Activated CD4-positive, alpha-beta T cell treated with anti-CD3 and anti-CD28 coated beads, Interleukin-2, amount 50 U/mL, for 1 hour (primary cell): ENCODE data around the gene RTP5.

ENCODE experiments used
- DNase-seq: peaks from one replicate; pipeline ENCODE4 v3.0.0-alpha.2; 2020

The RTP5 gene

DNA sequence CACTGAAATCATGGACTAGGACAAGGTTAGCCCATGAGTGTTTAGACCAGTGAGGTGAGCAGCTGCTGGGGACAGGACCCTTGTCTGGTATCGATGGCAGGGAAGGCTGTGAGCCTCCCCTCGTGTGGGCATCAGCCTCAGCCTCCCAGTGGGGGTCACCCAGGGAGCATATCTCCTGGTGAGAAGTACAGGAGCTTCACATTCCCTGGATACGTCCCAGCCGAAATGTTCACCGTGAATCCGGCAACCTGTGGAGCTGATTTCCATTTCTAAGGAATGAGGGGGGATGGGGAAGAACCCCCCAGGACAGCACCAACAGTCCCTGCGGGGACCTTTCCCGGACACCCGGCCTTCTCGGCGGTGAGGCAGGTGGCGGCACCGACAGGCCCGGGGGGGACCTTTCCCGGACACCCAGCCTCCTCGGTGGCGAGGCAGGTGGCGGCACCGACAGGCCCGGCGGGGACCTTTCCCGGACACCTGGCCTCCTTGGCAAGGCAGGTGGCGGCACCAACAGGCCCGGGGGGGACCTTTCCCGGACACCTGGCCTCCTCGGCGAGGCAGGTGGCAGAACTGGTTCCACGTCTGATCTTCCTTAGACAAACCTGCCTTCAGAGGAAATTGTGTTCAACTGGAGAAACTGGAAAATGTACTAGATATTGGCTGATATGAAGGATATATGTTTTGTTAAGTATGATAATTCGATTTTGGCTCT is 21.2 kb downstream of the RTP5 start:
- no peak for DNase-seq

DNA sequence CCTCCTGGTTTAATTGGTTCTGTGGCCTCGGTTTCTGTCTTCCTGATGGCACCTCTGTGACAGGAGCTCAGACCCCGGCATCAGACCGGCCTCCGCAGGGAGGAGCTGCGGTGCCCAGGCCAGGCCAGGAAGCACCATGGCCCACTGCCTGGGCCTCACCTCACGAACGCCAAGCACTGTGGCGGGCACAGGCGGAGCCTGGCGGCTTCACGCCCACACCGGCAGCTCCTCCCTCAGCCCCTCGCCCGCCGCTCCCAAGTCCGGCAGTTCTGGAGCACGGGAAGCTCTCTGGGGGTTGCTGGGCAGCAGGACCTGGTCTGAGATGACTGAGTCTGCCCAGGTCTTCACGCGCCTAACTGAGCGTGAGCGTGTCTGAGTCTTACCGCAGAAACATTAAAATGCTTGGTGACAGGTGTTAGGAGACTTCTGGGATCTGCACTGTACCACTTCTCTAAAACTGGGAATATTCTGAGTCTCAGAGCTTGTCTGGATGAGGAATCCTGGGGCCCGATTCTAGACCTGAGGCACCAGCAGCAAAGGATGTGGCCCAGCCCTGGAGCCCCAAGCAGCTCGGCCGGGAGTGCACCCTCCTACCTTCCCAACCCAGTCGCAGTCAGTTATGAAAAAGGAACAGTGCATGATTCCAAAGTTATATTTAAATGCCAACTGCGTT is 21.9 kb downstream of the RTP5 start:
- no peak for DNase-seq

DNA sequence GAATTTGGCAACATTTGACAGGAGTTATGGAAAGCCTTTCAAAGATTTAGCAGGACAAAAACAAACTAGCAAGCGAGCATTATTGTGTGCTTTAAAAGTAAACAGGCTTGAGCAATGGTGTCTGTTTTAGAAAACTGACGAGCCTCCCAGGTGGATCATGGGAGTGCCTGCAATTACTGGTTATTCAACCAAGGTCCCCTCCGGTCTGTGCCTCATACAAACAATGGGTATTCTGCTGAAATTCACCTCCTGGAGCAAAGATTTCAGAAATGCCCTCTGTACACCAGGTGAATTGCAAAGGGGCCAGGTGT is 22.4 kb downstream of the RTP5 start:
- DNase-seq, result no peak

DNA sequence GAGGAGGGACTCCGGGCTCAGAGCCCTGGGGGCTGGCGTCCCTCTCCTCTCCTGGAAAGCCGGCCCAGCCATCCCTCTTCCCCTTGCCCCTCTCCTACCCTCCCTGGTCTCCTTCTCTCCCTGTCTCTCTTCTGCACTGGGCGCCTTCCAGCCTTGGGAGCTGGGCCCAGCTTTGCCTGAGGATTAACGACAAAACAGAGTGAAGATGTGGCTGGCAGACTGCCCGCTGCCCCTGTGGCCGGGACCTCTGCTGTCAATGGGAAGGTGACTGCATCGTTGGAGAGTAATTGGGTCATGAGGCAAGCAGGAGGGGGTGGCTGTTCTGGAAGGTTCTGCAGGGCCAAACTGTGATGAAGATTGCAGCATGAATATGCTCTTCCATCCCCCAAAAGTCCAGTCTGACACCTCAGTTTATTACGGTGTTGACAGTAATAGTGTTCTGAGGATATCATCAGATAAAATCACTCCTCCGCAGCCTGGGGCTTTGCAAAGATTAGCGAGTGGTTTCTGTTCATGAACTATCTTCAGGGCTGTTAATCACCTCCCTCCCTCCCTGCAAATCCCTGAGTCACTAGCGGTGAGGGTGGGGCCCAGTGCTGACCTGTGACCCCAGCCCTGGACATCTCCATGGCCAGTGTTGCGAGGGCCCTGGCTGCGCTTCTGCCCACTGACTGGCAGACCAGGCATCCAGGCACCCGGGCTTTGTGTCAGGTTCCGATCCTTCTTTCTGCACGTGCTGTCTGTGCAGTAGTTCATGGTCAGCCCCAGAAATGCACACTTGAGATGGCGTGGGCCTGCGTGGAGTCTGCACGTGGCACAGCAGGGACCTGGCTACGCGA is 23.0 kb downstream of the RTP5 start:
- no peak for DNase-seq

DNA sequence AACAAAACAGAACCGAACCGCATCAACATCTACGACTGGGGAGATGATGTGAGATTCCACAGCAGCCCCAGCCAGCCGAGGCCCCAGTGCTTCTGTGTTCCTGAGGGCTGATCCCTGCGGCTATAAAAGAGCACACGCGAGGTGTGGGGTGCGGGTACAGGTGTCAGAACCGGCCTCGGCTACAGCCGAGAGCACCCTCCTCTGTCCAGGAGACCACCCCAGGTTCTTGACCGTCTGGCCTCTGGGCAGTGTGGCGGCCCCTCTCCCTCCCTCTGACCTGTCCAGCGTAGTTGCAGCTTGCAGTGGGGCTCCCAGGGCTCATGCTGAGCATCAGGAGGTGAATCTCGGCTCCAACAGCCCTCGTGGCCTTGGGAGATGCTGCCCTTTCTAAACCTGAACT is 23.7 kb downstream of the RTP5 start:
- DNase-seq, result no peak

DNA sequence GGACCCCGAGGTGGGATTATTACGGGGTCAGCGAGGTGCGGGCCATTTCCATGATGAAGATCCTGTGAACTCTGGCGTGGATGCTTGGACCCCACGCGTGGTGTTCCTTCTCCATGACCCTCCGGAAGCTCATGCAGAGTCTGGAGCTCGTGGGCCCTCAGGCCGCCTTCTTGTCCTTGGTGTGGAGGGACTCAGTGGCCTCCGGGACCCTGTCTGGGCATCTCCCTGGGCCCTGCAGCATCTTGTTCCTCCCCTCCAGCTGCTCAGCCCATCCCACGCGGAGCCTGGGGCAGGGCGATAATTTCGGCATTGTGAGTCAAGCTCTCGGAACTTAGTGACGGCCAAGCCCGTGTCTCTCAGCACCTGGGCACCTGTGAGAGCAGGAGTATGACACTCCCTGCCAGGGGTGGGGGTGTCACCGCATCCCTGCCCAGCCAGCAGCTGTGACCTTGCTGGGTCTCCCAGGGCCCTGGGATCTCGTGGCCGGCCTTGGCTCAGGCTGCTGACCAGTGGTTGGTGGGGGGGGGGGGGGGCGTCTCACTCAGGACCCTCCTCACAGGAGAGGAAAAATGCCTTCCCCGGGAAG is 24.6 kb downstream of the RTP5 start:
- DNase-seq, result no peak

DNA sequence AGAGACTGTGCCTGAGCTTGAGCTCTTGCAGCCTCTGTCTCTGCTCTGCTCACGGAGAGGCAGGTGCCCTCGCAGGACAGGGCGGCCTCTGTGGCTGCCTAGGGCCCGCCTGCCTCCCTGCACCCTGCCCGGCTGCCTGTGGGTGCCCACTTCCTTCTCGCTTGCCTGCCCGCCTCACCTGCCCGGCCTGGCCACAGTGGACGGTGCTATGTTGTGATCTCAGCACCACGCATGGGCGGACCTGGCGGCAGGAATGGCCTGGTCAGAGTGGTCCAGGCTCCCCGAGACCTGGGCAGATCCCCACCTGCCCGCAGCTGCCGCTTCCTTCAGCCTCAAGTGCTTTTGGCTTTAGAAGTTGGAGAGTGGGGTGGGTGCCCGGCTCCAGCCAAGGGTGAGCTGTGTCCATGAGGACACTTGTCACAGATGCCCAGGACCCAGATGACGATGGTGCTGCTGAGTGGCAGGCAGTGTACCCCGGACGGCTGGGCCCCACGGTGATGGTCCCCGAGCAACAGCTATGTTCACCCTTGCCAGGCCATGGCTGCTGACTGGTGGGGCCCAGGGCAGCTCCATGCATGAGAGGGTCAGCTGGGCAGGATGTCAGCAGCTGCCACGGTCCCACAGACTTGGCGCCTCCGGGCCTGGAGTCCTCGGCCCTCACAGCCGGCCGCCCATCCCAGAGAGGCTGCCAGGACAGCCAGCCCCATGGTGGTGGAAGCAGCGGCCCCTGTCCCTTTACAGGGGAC is 25.3 kb downstream of the RTP5 start:
- DNase-seq, result no peak

DNA sequence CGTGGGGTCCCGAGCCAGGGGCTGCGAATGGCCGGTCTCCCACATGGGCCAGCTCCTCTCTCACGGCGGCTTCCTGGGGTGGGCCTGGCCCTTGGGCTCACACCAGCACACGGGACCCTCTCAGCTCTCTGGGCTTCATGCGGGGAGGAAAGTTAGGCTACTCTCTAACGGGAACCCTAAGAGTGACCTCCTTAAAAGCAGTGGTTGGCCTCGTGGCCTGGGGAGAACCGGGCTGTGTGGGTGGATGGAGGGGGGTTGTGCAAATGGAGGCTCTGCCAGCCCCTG is 25.8 kb downstream of the RTP5 start:
- DNase-seq, result no peak

DNA sequence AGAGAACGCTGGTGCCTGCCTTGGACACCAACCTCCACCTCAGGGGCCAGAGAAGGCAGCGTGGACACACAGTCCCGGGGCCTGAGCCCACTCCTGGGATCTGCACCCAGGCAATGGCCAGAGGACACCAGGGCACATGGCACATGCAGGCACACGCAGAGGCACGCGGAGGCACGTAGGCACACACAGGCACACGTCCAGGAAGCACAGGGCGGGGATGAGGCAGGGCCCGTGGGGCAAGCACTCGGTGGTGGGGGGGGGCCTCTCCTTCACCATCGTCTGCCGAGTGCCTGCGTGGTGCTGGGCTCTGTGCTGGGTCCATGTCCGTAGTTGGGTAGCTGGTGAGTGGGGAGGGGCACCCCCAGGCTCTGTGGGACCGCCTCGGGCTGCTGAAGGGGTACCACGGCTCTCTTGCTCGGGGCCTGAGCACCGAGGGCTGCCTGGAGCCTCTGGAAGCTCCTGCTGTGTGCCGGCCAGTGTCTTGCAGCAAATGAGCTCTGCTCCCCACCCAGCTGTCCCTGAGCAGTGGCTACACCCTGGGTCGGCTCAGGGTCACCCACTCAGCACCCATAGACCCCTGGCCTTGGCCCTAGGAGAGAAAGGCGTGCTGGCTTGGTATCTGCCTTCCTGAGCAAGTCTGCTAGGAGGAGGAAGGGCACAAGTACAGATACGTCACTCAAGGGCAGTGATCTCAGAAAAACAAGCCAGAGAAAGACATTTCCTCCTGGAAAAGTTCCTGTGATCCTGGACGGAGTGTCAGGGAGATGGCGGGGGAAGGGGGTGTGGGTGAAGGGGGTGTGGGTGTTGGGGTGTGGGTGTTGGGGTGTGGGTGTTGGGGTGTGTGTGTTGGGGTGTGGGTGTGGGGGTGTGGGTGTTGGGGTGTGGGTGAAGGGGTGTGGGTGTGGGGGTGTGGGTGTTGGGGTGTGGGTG is 26.4 kb downstream of the RTP5 start:
- DNase-seq, result no peak

DNA sequence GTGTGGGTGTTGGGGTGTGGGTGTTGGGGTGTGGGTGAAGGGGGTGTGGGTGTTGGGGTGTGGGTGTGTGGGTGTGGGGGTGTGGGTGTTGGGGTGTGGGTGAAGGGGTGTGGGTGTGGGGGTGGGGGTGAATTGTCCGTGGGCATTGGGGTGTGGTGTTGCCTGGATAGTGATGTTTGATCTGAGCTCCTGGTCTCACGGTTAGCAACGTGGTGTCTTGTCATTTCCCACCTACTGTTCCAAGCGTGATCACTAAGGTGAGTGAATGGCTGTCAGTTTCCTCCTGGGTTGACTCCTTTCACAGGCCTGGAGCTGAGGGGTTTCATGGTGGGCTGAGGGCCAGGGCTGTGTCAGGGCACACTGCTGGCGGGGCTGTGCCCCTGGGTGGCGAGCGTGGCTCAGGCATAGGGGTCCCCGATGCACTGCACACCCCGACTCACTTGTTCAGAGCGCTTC is 27.2 kb downstream of the RTP5 start:
- DNase-seq, result no peak

DNA sequence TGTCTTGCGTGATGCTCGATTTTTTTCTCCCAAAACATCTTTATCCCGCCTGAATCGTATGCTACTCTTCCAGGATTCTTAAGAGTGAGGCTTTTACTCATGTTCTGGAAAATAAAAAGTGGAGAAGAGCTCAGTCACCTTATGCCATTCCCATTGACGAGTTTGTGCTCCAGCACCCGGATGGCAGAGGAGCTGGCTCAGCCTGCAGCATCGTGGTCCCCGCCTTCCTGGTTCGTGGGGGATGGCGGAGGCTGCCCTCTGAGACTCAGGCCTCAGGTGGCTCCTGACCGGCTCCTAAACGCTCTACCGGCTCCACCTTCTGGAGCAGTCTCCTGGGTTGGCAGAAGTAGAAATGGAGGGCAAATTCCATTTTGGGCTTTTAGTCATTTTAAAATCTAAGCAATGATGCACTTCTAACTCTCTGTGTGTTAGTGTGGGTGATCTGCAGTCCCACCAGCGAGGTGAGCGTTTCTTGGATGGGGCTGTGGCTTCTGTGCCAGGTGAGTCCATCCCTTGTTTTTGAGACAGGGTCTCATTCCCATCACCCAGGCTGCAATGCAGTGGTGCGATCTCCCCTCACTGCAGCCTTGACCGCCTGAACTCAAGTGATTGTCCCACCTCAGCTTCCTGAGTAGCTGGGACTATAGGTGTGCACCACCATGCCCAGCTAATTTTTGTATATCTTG is 27.8 kb downstream of the RTP5 start:
- no peak for DNase-seq

DNA sequence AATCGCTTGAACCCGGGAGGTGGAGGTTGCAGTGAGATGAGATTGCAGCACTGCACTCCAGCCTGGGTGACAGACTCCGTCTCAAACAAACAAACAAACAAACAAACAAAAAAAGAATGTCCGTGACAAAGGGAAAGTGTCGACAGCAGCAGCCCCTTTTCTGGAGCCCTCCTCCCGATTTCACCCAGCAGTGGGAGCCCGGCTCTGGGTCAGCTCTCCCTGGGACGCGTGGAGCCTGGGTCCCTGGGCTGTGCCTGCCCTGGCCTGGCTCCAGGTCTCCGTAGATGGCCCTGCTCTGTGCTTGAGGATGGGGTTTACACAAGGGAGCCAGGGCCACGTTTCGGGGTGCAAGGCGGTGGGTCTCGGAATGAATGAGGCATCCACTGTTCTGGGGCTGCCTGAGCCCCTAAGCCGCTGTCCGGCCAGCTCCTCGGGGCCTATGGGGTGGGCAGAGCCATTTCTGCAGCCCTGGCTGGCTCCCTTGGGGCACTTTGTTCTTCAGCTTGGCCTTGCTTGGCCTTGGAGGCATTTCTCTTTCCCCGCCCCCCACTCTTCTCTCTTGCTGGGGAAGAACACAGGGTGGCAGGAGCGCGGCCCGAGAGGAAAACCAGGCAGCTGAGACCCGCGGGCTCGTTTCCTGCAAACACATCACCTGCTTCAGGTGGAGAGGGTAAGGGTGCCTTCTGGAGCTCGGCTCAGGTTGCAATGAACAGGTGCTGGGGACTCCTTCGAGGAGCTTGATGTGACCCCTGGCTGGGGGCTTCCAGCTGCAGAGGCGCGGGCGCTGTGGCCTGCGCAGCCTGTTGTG is 29.1 kb downstream of the RTP5 start:
- DNase-seq, result no peak

DNA sequence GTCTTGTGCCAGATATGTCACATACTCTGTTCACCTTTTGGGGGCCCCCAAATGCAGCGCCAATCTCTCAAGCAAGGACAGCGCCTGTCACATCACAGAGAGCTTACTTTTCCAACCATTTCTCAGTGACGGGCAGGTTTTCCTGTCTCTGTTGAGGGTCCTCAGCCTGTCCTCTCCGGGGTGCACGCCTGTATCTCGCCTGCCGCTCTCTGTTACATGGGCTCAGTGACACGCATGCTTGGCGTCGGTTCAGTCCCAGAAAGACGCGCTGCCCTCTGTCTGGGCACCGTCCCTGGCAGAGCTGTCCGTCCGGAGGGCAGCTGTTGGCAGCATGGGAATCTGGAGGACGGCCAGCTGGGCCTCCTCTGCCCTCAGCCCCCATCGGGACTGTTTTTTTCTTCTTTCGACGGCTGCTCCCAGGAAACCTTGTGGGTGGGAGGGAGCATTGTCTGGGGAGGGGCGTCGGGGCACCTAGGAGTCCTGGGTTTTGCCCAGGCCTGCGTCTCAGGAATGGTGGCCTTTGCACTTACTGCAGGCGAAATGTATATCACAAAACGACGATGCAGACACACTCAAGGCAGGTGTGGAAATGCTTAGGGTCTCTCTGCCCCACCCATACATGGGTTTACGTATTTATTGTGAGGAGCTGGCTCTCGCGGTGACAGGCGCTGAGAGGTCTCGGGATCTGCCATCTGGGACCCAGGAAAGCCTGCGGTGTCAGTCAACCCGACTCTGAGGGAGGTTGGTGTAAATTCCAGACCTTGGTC is 30.9 kb downstream of the RTP5 start:
- DNase-seq, result no peak

DNA sequence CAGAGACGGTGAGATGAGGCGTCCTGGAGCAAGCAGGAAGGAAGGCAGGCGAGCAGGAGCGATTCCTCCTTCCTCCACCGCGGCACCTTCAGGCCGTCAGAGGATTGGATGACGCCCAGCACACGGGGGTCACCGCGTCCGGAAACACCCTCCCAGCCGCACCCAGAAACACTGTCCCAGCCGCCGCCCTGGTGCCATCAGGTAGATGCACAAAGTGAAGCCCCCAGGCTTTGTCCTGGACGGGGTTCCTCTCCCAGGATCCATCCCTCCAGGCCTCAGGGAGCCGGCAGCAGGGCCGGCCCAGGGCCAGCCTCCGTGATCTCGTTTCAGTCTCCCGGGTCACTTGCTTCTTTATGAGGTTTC is 31.5 kb downstream of the RTP5 start:
- no peak for DNase-seq

DNA sequence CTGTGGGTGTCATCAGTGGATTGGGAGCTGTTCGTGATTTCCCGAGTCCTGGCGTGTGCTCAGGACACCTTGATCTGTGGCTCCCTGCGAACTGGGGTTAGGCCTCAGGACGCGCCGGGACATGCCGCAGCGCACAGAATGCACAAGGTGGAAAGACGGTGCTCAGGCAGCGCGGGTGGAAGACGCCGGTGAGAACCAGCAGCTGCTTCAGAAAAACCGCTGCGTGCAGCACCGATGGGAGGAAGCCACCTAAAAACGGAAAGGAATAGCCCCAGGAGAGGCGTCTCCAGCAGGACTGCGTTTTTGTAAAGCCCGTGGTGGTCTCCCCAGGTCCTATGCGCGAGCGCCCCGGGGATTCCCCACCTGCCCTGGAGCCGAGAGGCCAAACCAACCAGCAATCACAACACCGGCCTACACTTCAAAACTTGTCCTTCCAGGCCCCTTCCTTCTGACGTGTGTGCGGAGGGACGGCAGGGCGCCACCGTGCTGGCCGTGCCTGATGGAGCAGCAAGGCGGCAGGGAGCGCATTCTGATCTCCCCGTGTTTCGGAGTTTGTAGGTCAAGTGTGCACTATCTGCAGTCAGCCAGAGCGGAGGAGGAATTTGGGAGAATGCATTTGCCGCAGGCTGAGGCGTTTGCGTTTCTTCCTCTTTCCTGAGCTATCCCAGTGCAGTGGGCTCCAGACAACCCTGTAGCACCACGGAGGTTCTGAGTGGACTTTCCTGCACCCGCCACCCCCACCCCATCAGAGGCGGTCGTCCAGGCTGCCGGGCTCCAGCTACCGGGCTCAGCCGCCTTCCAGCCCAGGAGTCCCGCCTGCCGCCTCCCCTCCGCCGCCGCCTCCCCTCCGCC is 32.2 kb downstream of the RTP5 start:
- no peak for DNase-seq

DNA sequence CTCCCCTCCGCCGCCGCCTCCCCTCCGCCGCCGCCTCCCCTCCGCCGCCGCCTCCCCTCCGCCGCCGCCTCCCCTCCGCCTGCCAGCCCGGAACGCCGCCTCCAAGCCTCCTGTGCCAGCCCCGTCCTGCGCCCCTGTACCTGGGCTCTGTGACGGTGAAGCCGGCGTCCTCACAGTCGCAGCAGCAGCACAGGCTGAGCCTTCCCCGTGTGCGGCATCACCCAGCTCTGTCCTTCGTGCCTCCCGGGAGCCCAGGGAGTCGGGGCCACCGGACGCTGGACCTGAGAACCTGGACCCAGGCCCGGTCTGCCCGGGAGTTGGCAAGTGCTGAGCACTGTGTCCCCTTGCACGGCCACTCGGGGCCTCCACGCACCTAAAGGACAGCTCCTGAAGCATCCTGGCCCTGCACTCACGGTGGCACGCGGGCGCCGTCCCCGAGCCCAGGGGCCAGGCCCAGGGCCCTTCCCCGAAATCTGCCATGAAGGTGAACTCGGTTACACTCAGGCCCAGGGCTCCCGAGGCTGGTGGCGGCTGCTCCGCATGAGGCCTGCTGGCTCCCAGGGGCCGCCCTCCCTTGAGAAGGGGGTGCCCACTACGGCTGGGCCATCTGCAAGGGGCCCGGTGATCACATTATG is 32.9 kb downstream of the RTP5 start:
- DNase-seq, result no peak

DNA sequence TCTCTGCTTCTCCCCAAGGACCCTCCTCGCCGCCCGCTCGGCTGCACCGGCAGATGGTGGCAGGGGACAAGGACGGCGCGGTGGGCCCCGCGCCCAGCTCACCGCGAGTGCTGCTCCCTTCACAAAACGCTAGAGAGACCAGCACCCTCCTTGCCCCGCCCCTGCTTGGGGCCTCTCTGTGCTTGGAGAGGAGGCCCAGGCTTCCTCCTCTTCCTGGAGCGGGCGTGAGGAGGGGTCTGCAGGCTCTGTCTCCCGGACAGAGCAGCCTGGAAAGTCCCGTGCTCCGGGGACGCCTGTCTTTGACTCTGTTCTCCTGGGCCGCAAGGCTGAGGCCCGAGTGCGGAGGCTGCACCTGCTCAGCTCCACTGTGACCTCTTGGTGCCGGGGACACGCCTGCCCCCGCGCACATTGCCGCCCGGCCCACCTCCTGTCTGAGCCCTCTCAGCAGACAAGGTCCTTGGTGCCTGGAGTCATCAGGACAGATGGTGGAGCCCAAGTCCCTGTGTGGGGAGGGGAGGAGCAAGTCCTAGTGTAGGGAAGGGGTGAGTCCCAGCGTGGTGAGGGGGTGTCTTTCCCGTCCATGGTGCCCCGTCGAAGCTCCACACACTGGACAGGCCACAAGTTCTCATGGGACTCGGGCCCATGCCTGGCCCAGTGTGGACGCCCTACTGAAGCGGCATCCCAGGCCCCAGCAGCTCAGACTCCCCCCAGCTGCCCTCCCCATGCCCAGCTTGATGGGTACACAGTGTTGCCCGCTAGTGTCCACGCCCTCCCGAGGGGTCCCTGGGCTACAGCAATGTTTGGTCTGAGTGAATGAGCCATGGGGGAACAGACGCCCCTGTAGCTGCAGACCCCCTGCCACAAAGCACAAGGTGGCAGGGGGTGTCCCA is 33.8 kb downstream of the RTP5 start:
- no peak for DNase-seq
